CD4-positive, alpha-beta T cell treated with Interleukin-4 for 1 hour (primary cell): ENCODE measurements around the gene CTNND2.
"Not testable (repeated sequence)": the region's sequence is repeated elsewhere in the genome, so short reads cannot be mapped to it uniquely, and the experiment has no call there.

Experiments used
- DNase-seq, 2 donors: peaks; one replicate each; pipeline ENCODE4 v3.0.0-alpha.2; 2020 to 2022

The CTNND2 gene

DNA sequence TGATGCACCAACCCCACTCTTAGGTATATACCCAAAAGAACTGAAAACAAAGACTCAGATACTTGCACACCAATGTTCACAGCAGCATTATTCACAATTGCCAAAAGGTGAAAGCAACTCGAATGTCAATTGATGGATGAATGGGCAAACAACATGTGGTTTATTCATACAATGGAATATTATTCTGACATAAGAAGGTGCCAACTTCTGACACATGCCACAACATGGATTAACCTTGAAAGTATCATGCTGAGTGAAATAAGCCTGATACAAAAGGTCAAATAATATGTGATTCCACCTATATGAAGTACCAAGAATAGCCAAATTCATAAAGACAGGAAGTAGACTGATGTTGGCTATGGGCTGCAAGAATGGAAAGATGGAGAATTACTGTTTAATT is 35.0 kb downstream of the CTNND2 start:
- no peak for DNase-seq

DNA sequence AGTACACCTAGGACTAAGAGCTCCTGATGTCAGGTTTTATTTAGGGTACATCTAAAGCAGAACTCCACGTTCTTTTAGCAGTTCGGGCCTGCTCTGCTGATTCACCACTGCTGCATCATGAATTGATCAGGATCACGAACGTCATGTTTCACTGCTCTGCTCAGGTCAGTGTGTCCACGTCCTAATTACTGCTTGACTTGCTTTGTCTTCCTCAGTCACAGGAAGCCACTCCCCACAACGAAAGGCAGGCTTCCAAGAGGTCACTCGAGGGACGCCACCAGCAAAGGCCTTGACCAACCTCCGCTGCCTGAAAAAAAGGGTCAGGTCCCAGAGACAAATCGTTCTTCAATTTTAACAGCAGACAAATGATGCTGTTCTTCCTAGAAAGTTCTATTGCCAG is 40.3 kb downstream of the CTNND2 start:
- DNase-seq: no peak

DNA sequence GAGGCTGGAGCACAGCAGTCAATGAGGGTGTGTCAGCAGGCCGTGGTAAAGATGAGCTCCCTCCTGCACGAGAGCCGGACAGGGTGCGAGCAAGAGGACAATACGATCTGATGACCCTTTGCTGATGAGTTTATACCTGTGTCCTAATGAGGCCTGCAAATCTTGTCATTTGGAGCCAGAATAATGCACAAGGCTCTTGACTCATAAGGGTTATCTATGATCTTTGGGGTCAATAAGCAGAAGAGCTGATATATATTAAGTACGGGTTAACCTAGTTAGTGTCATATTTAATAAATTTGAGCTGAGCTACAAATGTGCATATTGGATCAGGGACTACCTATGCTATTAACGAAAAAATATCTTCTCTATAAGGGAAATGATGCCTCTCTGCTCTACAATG is 46.9 kb downstream of the CTNND2 start:
- no peak for DNase-seq

DNA sequence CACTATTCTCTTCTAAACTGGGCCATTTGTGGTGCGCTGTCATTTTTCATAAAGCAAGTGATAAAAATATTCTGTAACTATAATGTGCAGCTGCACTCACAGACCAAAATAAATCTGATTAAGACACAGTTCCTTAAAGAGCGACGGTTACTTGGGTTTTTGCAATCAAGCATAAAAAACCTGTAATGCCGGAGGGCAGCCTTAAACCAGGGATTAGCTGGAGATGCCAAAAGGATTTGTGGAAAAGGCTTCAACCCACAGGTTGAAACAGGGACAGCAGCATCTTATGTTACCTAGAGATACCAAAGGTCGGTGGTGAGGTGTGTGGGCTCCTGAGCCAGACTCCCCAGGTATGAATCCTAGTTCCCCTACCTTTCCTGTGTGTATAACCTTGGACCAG is 49.3 kb downstream of the CTNND2 start:
- DNase-seq: no peak

DNA sequence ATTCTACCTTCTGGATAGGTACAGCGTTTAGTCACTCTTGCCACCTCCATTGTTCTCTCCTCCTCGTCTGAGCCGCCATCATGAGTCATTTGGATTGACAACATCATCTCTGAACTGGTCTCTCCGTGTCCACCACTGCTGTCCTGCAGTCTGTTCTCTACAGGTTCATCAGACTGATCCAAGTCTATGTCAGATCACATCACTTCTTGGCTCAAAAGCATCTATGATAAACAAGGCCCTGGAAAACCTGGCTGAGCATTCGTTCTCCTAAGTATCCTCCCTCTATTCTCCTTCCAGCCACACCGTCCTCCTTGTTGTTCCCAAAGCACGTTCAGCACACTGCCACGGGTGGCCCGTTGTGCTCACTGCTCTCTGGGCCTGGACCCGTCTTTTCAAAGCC is 50.5 kb downstream of the CTNND2 start:
- DNase-seq: no peak

DNA sequence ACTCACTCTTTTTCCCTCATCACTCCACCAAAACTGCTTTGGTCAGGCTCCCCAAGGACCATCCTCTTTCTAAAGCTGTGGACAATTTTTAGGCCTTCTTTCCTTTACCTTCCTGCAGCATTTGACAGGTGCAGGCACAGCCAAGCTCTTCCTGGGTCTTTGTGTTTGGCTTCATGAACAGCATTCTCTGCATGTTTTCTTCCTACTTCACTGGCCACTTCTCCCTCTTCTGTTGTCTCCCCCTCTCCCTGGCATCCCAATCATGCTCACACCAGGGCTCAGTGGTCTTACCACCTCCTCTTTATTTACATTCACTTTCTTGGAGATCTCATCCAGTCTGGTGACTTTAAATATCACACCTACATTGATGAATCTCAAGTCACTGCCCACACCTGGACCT is 51.1 kb downstream of the CTNND2 start:
- DNase-seq: no peak

DNA sequence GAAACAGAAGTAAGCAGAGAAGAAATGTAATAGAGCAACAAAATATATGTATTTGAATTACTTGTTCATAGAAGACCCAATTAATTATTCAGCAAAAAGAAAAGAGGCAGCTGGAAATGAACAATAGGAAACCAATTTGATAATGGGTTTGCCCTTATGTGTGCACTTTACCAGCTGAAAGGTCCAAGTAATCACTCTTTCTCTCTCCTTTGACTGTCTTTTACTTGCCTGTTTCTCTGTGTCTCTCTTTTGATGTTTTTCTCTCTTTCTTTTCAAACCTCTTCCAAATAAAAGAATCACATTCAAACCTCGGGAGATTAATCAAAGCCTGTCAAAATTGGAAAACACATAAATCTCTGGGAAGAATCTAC is 51.5 kb downstream of the CTNND2 start:
- no peak for DNase-seq

DNA sequence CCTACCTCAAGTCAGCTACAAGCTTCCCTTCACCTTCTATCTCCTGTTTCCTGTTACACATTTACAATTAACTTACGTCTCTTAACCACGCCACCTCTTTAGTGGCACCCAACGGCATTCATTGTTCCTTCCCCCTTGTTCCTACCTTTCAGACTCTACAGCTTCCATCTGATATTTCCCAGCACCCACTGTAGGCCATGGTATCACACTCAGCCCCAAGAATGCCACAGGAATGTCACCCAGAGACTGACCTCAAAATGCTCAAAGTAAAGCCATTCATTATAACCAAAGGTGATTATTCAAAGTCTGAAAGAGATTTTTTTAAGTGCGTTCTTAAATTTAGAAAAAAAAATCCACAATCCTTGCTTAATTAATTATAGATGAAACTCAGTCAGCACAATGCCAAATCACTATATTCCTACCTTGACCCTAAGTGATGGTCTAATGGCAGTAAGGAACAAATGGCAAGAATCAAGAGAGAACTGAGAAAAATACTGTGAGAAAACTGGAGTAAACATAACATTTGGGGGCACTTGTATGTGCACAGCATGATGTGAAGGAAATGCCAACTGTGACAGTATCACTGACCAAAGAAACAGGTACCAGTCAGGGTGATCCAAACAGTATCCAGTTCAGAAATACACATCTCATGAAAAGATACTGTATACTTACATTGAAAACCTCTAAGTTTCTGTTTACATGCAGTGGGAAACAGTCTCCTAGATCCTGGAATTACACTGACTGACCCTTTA is 52.1 kb downstream of the CTNND2 start:
- no peak for DNase-seq

DNA sequence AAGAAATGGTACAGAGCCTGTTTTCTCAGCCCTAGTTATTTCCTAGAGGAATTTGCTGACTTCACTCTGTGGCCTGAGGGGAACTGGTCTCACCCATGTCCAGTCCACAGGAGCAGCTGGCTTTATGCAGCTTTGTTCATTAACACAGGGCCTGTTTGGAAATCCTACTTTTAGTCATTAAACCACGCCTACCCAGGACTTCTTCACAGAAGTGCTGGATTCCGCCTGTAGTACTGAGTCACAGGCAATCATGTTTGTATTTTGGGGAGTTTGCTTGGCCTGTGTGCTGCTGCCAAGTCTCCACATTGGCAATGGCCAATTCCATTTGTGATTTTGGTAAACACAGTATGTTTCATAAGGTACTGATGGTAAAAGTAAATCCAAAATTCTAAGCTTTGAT is 52.8 kb downstream of the CTNND2 start:
- no peak for DNase-seq

DNA sequence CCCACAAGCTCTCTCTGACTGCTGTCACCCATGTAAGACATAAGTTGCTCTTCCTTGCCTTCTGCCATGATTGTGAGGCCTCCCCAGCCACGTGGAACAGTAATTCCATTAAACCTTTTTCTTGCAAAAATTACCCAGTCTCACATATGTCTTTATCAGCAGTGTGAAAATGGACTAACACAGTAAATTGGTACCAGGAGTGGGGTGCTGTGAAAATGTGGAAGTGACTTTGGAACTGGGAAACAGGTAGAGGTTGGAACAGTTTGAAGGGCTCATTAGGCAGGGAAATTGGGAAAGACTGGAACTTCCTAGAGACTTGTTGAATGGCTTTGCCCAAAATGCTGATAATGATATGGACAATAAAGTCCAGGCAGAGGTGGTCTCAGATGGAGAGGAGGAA is 75.7 kb downstream of the CTNND2 start:
- not testable (repeated sequence) for DNase-seq

DNA sequence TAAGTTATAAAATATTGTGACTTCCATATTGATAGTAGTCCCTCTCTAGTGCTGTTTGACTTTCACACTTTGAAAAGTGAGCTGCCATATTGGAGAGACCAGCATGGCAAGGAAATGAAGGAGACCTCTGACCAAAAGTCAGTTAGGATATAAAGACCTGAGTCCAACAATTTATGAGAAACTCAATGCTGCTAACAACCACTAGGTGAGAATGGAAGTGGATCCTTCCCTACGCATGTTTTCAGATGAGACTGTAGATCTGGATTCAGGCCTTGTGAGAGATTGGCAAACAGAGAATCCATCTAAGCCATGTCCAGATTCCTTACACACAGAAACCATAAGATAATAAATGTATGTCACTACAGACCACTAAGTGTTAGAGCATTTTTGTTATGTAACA is 81.6 kb downstream of the CTNND2 start:
- DNase-seq: no peak

DNA sequence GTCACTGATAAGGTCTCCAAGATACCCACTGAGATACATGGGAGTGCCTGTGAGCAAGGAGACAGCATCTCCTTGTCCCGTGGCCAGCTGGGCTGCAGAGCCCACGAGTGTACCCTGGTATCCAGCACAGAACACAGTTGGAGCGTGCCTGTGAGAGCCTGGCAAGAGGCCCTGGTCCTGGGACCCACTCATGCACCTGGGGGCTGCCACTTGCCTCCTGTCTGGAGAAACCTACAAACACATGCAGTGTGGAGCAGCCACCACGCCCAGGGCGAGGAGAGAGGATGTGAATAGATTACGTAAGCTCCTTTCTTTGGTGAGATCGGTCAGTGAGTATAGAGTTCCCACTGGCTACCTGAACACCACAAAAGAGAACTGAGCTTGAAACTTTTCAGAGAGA is 88.3 kb downstream of the CTNND2 start:
- DNase-seq: no peak

DNA sequence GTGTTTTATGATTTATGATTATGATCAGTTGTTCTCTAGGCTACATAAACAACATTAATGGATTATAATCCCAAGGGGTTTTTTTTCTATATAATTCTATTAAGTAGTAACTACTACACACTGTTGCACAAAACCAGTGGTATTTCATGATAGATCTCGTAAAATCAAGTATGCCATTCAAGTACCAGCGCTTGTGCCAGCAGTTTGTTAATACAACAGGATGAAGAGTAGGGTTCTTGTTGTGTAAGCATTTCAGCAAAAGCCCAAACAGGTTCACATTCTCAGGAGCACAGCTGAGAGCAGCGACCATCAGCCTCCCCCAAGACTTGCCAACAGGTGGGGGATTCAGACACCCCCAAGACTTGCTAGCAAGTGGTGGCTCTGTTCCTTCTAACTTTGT is 88.8 kb downstream of the CTNND2 start:
- no peak for DNase-seq

DNA sequence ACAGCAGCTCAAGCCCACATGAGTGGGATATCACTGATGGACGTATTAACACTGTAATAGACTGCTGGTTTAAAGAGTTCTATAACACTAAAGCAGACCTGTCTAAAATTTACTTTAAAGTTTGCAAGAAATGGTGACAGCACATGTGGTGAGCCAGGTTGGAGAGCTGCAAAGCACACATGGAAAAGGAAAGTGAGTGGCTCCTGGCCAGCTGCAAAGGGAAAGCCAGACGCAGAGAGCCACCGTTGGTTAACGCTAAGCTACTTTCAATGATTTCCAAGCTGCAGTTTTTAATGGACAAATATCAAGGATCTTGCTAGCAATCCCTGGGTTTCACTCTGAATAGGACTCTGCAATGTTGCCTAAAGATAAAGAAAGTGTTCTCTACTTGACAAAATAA is 89.9 kb downstream of the CTNND2 start:
- no peak for DNase-seq

DNA sequence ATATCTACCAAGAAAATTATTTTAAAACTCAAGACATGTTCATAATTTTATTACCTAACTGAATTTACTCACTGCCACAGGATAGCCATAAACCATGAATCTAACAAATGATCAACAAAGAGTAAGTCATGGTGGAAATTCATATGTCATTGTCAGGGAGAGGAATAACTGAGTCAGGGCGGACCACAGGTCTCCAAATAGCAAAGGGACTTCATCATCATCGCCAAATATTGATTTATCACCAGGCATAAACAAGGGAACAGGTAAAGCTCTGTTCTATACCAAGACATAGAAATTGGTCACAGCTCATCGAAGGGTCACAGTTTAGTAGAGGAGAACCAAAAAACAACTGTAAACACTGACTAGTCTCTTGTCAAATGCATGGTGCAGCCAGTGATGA is 94.8 kb downstream of the CTNND2 start:
- no peak for DNase-seq

DNA sequence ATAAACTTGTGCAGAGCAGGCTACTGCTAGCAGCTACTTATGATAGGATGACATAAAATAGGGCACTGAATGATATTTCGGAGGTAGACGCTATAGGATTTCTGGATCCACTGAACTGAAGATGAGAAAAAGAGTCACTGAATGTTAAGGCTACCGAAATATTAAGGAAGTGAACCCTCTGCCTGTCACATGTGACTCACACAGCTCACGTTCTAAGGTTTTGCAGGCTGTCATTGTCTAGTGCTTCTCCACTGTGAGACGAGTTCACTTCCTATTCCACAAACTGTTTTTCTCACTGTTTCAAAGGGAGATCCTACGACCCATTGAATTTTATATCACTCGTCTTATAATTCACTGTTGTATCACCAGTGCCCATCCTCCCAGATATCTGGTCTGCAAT is 100.8 kb downstream of the CTNND2 start:
- DNase-seq: no peak

DNA sequence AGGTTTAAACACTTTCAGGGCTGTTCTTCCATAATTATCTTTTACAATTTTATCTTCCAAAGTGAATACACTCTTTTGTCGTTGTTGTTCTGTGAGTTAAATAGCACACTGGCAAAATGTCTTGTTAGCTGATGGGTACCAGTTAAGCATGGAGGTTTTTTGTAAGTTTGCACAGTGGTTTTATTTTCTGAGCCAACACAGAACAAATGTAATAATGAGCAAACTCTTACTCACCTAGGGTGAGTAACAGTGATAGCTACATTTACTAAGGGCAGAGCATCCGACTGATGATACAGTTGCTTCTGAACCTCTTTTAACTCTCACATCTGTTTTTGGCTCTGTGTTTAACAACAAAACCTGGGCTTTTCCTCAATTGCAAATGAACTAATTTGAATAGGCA is 103.2 kb downstream of the CTNND2 start:
- no peak for DNase-seq

DNA sequence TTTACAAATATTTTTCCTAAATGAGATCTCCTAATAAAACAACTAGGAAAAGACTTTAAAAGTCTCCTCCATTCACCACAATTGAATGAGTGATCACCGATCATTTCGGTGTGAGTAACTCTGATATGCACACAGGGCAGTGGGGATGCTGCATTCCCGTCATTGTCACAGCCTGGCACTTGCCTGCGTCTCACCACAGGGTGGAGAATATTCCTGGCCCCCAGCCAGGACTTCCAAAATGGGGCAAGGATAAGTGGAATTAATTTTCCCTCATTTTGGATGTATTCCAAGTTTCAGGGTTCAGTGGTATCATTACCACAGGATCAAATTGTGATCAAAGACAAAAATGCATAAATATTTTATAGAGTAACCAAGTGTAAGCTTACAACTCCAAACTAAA is 107.1 kb downstream of the CTNND2 start:
- no peak for DNase-seq

DNA sequence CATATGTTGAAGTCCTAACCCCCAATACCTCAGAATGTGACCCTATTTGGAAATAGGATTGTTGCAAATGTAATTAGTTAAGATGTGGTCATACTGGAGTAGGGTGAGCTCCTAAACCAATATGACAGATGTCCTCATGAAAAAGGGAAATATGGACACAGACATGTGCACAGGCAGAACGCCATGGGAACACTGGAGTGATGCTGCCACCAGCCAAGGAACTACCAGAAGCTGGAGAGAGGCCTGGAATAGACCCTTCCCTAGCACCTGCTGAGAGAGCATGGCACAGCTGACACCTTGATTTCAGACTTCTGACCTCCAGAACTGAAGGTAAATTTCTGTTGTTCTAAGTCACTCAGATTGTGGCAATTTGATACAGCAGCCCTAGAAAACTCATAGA is 110.8 kb downstream of the CTNND2 start:
- no peak for DNase-seq

DNA sequence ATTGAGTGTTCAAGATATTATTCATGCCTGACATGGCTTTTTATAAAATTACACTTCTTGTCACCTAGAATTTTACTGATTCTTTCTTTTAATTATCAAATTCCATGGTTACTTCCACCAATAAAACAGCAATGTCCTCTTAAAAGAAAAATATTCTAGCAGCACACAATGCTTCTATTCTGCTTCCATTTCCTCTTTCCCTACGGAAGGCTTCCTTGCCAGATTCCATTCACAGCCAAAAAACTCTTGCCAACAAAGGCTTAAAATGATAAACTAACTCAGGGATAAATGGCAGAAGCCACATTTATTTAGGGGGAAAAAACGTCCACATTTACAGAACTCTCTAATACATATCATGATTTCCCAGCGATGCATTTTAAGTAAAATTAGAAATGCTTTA is 111.6 kb downstream of the CTNND2 start:
- no peak for DNase-seq

DNA sequence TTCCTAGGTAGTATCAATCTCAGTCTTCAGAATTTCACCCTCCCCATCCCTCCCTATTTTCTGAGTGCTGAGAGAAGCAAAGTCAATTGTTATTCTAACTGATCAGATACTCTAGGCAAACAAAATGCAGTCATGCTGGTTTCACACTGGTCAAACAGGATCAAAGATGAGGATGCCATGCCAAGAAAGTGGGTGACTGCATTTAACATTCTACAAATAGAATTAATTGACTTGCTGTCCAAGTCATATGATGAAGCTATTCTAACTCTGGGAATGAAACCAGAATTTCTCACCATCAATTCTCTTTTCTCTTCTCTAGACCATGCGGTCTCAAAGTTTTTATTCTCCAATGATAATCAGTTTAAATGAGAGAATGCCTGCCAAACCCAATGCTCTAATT is 112.5 kb downstream of the CTNND2 start:
- DNase-seq: no peak

DNA sequence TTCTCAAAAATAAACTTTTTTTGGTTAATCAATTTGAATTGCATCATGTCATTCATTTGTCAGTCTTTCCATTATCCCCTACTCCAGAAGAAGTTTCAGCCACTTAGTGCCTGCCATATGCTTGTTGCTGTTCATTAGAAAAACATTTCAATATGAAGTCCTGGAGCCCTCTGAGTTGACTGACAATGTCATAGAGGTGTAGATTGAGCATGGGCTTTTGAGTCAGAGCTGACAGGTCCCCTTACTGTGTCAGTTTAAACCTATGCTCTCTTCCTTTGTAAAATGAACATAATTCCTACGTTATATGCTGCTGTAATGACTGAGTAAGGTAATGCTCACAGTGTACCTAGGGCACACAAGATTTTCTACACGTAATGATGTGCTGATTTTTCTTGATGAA is 114.0 kb downstream of the CTNND2 start:
- no peak for DNase-seq

DNA sequence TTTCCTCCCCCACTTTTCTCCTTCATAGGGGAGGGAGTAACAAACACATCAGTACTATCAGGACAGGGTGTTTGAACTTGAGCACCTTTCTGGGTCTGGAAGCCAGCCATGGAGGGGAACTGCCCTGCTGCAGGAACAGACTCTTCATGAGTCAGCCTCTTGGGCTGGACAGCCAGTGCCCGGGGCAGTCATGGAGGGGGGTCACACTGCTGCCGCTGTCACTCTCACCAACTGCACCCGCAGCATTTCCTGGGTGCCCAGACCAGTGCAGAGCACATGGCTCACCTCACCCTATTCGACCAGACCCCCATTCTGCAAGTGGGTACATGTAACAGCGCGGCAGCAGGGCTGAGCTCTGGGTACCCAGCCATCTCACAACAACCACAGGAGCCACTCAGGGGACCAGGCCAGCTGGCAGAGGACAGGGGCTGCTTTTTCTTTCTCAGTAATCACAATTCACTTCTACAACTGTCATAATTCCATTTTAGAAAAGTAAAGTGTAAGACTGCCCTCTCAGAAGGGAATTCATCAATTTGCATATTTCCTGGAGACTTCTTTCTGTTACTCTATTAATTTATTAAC is 118.4 kb downstream of the CTNND2 start:
- DNase-seq: no peak

DNA sequence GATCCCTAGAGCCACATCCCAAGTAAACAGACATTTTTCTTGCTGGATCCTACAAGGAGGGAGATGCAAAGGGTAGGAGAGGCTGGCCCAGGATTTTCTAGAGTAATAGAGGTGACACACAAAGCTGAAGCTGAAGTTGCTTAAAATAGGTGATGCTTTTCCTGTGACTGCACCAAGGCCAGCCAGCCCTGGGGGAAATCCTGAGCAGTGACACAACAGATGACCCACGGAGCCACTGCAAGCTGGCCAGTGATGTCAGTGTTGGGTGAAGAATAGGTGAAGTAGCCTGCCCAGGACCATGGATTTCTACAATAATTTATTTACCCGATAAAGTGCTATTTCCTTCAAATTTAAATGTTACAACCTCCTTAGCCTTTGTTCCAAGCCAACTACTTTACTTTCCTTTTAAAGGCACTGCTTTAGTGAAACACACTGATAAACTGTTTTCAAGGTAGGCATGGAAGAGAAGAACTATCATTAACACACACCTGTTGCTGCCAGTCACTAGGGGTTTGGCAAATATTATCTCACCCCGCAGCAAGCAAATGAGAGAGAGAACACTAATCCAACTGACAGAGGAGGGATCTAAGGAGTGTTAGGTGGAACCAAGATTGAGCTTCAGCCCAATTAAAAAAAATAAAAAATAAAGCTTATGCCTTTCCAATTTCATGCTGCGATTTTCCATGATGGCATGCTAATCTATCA is 123.5 kb downstream of the CTNND2 start:
- no peak for DNase-seq

DNA sequence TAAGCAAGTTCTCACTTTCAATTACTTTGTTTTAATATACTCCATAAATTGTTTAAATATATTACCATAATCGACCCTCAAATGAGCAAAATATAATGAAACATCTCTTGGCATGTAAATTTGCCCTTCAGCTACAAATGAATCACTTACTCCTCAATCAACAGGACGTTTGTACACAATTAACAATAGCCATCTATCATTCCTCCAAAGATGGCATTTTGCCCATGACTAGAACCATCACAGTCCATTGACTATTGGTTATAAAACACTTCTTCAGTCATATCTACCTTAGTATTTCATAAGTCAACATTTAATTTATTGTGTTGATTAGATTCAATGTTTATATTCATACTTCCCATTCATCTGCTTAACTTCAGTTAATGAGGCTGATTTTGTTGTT is 127.2 kb downstream of the CTNND2 start:
- DNase-seq: no peak
